IMR-90 (cell line): Measurements from ENCODE around the gene POFUT1. TPM values are rescaled to one million over a fixed set of nuclear protein-coding genes. Genes with fewer than 3 reads are reported as not detected.

Experiments used
- ATAC-seq: fragments of 200-7000 bp; cut with Tn5 transposase; 2 replicates; pipeline ENCODE4 v1.9.1; 2020; ENCODE audit warnings: low read depth, mild to moderate bottlenecking, moderate library complexity
- BruUV-seq: library from RNA; stranded (reverse); fragments of 400-500 nt; replicated peaks from 2 replicates; lab custom pipeline; 2021; lab: Mats Ljungman, UMichigan
- CTCF ChIA-PET: fragments of 300-600 bp; formaldehyde crosslinking; extraction: SDS; loops from one replicate; lab custom pipeline; 2021; ENCODE audit warnings: antibody characterized with exemption; lab: Yijun Ruan, JAX
- POLR2A ChIA-PET: fragments of 300-600 bp; sonication (Branson Sonifier 250); formaldehyde crosslinking; loops from one replicate; lab custom pipeline; 2022; ENCODE audit warnings: antibody characterized with exemption; ENCODE audit not compliant: unreplicated experiment; lab: Charles Lee
- DNase-seq: peaks from one replicate; pipeline ENCODE4 v3.0.0; 2013
- H2AFZ ChIP-seq: replicated peaks from 2 replicates; pipeline ENCODE3; 2013; ENCODE audit warnings: low read length, mild to moderate bottlenecking; ENCODE audit not compliant: poor library complexity
- H2AK5ac ChIP-seq: 2 replicates; pipeline ENCODE4 v1.6.1; 2013; ENCODE audit warnings: low read depth, low read length, inconsistent platforms
- H2AK9ac ChIP-seq: replicated peaks from 2 replicates; pipeline ENCODE3; 2013; ENCODE audit warnings: mild to moderate bottlenecking, low read depth, low read length, moderate library complexity; ENCODE audit not compliant: poor library complexity
- H2BK120ac ChIP-seq: 2 replicates; pipeline ENCODE4 v1.6.1; 2013; ENCODE audit warnings: low read depth, low read length, inconsistent platforms
- H2BK15ac ChIP-seq: 3 replicates; pipeline ENCODE4 v1.6.1; 2013; ENCODE audit warnings: low read depth, low read length, inconsistent platforms
- H2BK20ac ChIP-seq: 2 replicates; pipeline ENCODE4 v1.6.1; 2013; ENCODE audit warnings: low read depth, mild to moderate bottlenecking, inconsistent platforms, low read length, moderate library complexity
- H2BK5ac ChIP-seq: 2 replicates; pipeline ENCODE4 v1.6.1; 2013; ENCODE audit warnings: mild to moderate bottlenecking, low read depth, low read length, inconsistent platforms; ENCODE audit not compliant: poor library complexity, severe bottlenecking
- H3K14ac ChIP-seq: replicated peaks from 2 replicates; pipeline ENCODE4 v1.6.1; 2013; ENCODE audit warnings: low read depth, low read length, inconsistent platforms
- H3K18ac ChIP-seq: 2 replicates; pipeline ENCODE4 v1.6.1; 2013; ENCODE audit warnings: low read depth, low read length, control low read depth
- H3K23ac ChIP-seq: 2 replicates; pipeline ENCODE4 v1.6.1; 2013; ENCODE audit warnings: low read depth, low read length, inconsistent platforms
- H3K27ac ChIP-seq: 2 replicates; pipeline ENCODE4 v1.5.1; 2013; ENCODE audit warnings: mild to moderate bottlenecking, control low read depth, low read length; ENCODE audit not compliant: insufficient read depth
- H3K27me3 ChIP-seq: 2 replicates; pipeline ENCODE4 v1.6.1; 2013; ENCODE audit warnings: low read length; ENCODE audit not compliant: control insufficient read depth, insufficient read depth
- H3K36me3 ChIP-seq: 2 replicates; pipeline ENCODE4 v1.6.1; 2013; ENCODE audit warnings: low read length, mixed read lengths; ENCODE audit not compliant: control insufficient read depth, insufficient read depth
- H3K4ac ChIP-seq: 2 replicates; pipeline ENCODE4 v1.6.1; 2013; ENCODE audit warnings: low read depth, low read length, inconsistent platforms
- H3K4me1 ChIP-seq: 2 replicates; pipeline ENCODE4 v1.6.1; 2013; ENCODE audit warnings: low read length, mixed read lengths; ENCODE audit not compliant: control insufficient read depth, insufficient read depth
- H3K4me2 ChIP-seq: 2 replicates; pipeline ENCODE4 v1.6.1; 2013; ENCODE audit warnings: low read depth, mild to moderate bottlenecking, control low read depth, low read length, moderate library complexity
- H3K4me3 ChIP-seq: 2 replicates; pipeline ENCODE4 v1.5.1; 2013; ENCODE audit warnings: low read depth, mild to moderate bottlenecking, control low read depth, low read length, moderate library complexity; ENCODE audit not compliant: insufficient read depth
- H3K56ac ChIP-seq: 2 replicates; pipeline ENCODE4 v1.6.1; 2013; ENCODE audit warnings: low read length, inconsistent platforms; ENCODE audit not compliant: insufficient read depth; ENCODE audit errors: extremely low read depth
- H3K79me1 ChIP-seq, 2 experiments: 2 replicates each; pipeline ENCODE4 v1.6.1; 2013; ENCODE audit warnings: low read length in 2 of 2, inconsistent platforms in 1 of 2, low read depth in 1 of 2
- H3K9ac ChIP-seq: 2 replicates; pipeline ENCODE4 v1.6.1; 2013; ENCODE audit warnings: low read depth, low read length, control low read depth
- H3K9me1 ChIP-seq: 2 replicates; pipeline ENCODE4 v1.6.1; 2013; ENCODE audit warnings: low read length, inconsistent platforms; ENCODE audit not compliant: insufficient read depth
- H3K9me3 ChIP-seq: 2 replicates; pipeline ENCODE4 v1.6.1; 2013; ENCODE audit warnings: low read length; ENCODE audit not compliant: control insufficient read depth, insufficient read depth
- H4K20me1 ChIP-seq: 2 replicates; pipeline ENCODE4 v1.6.1; 2013; ENCODE audit warnings: low read length, inconsistent platforms; ENCODE audit not compliant: insufficient read depth
- H4K5ac ChIP-seq: 2 replicates; pipeline ENCODE4 v1.6.1; 2013; ENCODE audit warnings: mild to moderate bottlenecking, low read depth, low read length, control low read depth
- H4K8ac ChIP-seq, 2 experiments: 2 replicates each; pipeline ENCODE4 v1.6.1; 2013; ENCODE audit warnings: low read depth in 2 of 2, low read length in 2 of 2, control low read depth in 1 of 2, inconsistent platforms in 1 of 2
- H4K91ac ChIP-seq: 2 replicates; pipeline ENCODE4 v1.6.1; 2013; ENCODE audit warnings: low read depth, low read length, inconsistent platforms; ENCODE audit not compliant: insufficient read depth
- BHLHE40 ChIP-seq: fragments of 150-350 bp; IDR thresholded peaks from 2 replicates; pipeline ENCODE4 v1.6.1; 2016; ENCODE audit warnings: mild to moderate bottlenecking, low read depth, low read length
- CEBPB ChIP-seq: IDR thresholded peaks from 2 replicates; pipeline ENCODE4 v1.6.1; 2012; ENCODE audit warnings: low read depth, low read length, improper control_type of control experiment
- CHD1 ChIP-seq: IDR thresholded peaks from 2 replicates; pipeline ENCODE4 v1.6.1; 2012; ENCODE audit warnings: low read depth, low read length, improper control_type of control experiment
- CTCF ChIP-seq: conservative IDR thresholded peaks from 2 replicates; pipeline ENCODE4 v1.5.1; 2012; ENCODE audit warnings: mild to moderate bottlenecking, low read depth, low read length, improper control_type of control experiment
- ELK1 ChIP-seq: fragments of 150-350 bp; IDR thresholded peaks from 2 replicates; pipeline ENCODE4 v1.6.1; 2016; ENCODE audit warnings: low read depth, mild to moderate bottlenecking, low read length, moderate library complexity, borderline replicate concordance
- FOS ChIP-seq: fragments of 150-350 bp; IDR thresholded peaks from 2 replicates; pipeline ENCODE4 v1.6.1; 2016; ENCODE audit warnings: low read depth, low read length
- MAFK ChIP-seq: IDR thresholded peaks from 2 replicates; pipeline ENCODE4 v1.6.1; 2012; ENCODE audit warnings: low read depth, low read length, improper control_type of control experiment
- MAZ ChIP-seq: IDR thresholded peaks from 2 replicates; pipeline ENCODE4 v1.6.1; 2012; ENCODE audit warnings: low read depth, mild to moderate bottlenecking, low read length, improper control_type of control experiment, moderate library complexity, borderline replicate concordance
- MXI1 ChIP-seq: IDR thresholded peaks from 2 replicates; pipeline ENCODE4 v1.6.1; 2012; ENCODE audit warnings: low read depth, mild to moderate bottlenecking, low read length, moderate library complexity, borderline replicate concordance
- NFE2L2 ChIP-seq: fragments of 150-350 bp; IDR thresholded peaks from 2 replicates; pipeline ENCODE4 v1.6.1; 2016; ENCODE audit warnings: low read depth, mild to moderate bottlenecking, low read length
- POLR2A ChIP-seq: IDR thresholded peaks from 2 replicates; pipeline ENCODE4 v1.6.1; 2012; ENCODE audit warnings: mild to moderate bottlenecking, low read depth, low read length
- RAD21 ChIP-seq: IDR thresholded peaks from 2 replicates; pipeline ENCODE4 v1.6.1; 2012; ENCODE audit warnings: low read length, improper control_type of control experiment
- RCOR1 ChIP-seq: IDR thresholded peaks from 2 replicates; pipeline ENCODE4 v1.6.1; 2012; ENCODE audit warnings: mild to moderate bottlenecking, low read length, improper control_type of control experiment; ENCODE audit not compliant: insufficient replicate concordance
- RFX5 ChIP-seq: IDR thresholded peaks from 2 replicates; pipeline ENCODE4 v1.8.0; 2012; ENCODE audit warnings: low read depth, mild to moderate bottlenecking, low read length, moderate library complexity
- SMC3 ChIP-seq: fragments of 150-350 bp; IDR thresholded peaks from 2 replicates; pipeline ENCODE4 v1.6.1; 2016; ENCODE audit warnings: low read depth, mild to moderate bottlenecking, antibody characterized with exemption, low read length, moderate library complexity
- USF2 ChIP-seq: fragments of 150-350 bp; IDR thresholded peaks from 2 replicates; pipeline ENCODE4 v1.6.1; 2017; ENCODE audit warnings: mild to moderate bottlenecking, antibody characterized with exemption, low read length, low read depth
- WGBS, 2 experiments: methylation state at CpG; one replicate each; pipeline versions ENCODE4 v1.1.5 to v1.1.7; 2013; ENCODE audit warnings: missing lambda C conversion rate in 2 of 2; ENCODE audit not compliant: insufficient read length in 1 of 2; ENCODE audit errors: extremely low coverage in 2 of 2; 5-methylcytosine and 5-hydroxymethylcytosine counted together
- dilution Hi-C: fragments of 300-500 bp; cut with HindIII; formaldehyde crosslinking; loops from one replicate; pipeline ENCODE4 v1.14.3; 2018; ENCODE audit warnings: low sequenced_read_pairs; ENCODE audit not compliant: unreplicated experiment
- in situ Hi-C: fragments of 300-500 bp; cut with MboI; formaldehyde crosslinking; loops from 3 replicates; pipeline ENCODE4 v1.14.3; 2019; ENCODE audit warnings: low sequenced_read_pairs, inconsistent platforms, mixed read lengths
- intact Hi-C: fragments of 100-400 bp; cut with micrococcal nuclease; formaldehyde crosslinking; loops from 2 replicates; pipeline ENCODE4 v1.10.0; 2022
- polyA plus RNA-seq, 3 experiments: library from polyadenylated mRNA; depleted of rRNA; stranded (reverse); fragments of >200 nt; gene quantifications; 2 replicates each; pipeline ENCODE4 v1.2.3, GENCODE V29; 2012; ENCODE audit warnings: low replicate concordance in 1 of 3
- total RNA-seq: library from RNA; depleted of rRNA; stranded (reverse); fragments of >200 nt; gene quantifications from 2 replicates; pipeline ENCODE4 v1.2.3, GENCODE V29; 2012

The POFUT1 gene
- total and polyA plus RNA-seq, 2 of the 4 experiments (the other 2 are of a cell fraction) = 25.5 to 41.1 TPM

- CTCF ChIA-PET = no interaction called here
- H3K9me1 ChIP-seq = no peaks in the 10 kb centered on the region
Observed at GRCh38 chr20:32236048-32236533, 28.4 kb downstream of the POFUT1 start.

More at GRCh38 chr20:32236048-32236533, 28.4 kb downstream of the POFUT1 start:
- no peak overlapping the region for H2BK120ac ChIP-seq
- POLR2A ChIA-PET = no interaction called here
- H4K20me1 ChIP-seq = no peaks in the 10 kb centered on the region
- H2BK20ac ChIP-seq = no peak overlapping the region
- H3K56ac ChIP-seq = no peak overlapping the region
- no peak overlapping the region for H2AK5ac ChIP-seq
- no peak for ATAC-seq
- H2AK9ac ChIP-seq = no peak overlapping the region
- intact Hi-C loops = no loop called here
- H3K9me3 ChIP-seq = no peaks in the 10 kb centered on the region
- H3K36me3 ChIP-seq = peaks cover 37% of the 10 kb centered on the region
- no peak overlapping the region for H3K4me2 ChIP-seq
- H3K18ac ChIP-seq = no peak overlapping the region
- peaks cover 0 to 4% of the 10 kb centered on the region in 2 experiments; a peak in 1 of 4 replicates for H3K79me1 ChIP-seq
- H2AFZ ChIP-seq = no peak overlapping the region
- no peak overlapping the region for H4K8ac ChIP-seq
- no peak overlapping the region for H3K23ac ChIP-seq
- 80% methylated on average over 1 of the region's 3 CpGs; no CpG with 5 or more reads in 1 of the 2 experiments for WGBS, 2 experiments
- dilution Hi-C loops = no loop called here
- DNase-seq = no peak
- no peak overlapping the region for H2BK5ac ChIP-seq
- no TSS peak for BruUV-seq
- H4K91ac ChIP-seq = no peak overlapping the region
- H3K4me3 ChIP-seq = no peak overlapping the region
- no peak overlapping the region for H4K5ac ChIP-seq
- in situ Hi-C loops = no loop called here
- no peak for TF ChIP-seq SMC3
- no peak for TF ChIP-seq BHLHE40
- TF ChIP-seq ELK1 = no peak
- no peak for TF ChIP-seq CEBPB
- TF ChIP-seq MAZ = no peak
- TF ChIP-seq CHD1 = no peak
- no peak for TF ChIP-seq MAFK
- TF ChIP-seq MXI1 = no peak
- no peak for TF ChIP-seq RAD21
- TF ChIP-seq RCOR1 = no peak
- TF ChIP-seq RFX5 = no peak
- no peak for TF ChIP-seq USF2
- TF ChIP-seq FOS = no peak
- no peak for TF ChIP-seq NFE2L2
- TF ChIP-seq POLR2A = no peak
- no peak for TF ChIP-seq CTCF
- no peak overlapping the region for H3K9ac ChIP-seq
- peaks cover 4% of the 10 kb centered on the region; the same call in 1 of the 2 replicates for H3K4me1 ChIP-seq
- H3K14ac ChIP-seq = no peak overlapping the region
- no peak overlapping the region for H2BK15ac ChIP-seq
- H3K27me3 ChIP-seq = no peaks in the 10 kb centered on the region
- no peak overlapping the region for H3K27ac ChIP-seq
- H3K4ac ChIP-seq = no peak overlapping the region
